ENCODE measurements around the gene P2RX7.
"Not testable (repeated sequence)": the region's sequence is repeated elsewhere in the genome, so short reads cannot be mapped to it uniquely, and the experiment has no call there.

The P2RX7 gene

GRCh38 chr12:121212875-121213274, 80.2 kb downstream of the P2RX7 start:
- no peak for DNase-seq

DNA sequence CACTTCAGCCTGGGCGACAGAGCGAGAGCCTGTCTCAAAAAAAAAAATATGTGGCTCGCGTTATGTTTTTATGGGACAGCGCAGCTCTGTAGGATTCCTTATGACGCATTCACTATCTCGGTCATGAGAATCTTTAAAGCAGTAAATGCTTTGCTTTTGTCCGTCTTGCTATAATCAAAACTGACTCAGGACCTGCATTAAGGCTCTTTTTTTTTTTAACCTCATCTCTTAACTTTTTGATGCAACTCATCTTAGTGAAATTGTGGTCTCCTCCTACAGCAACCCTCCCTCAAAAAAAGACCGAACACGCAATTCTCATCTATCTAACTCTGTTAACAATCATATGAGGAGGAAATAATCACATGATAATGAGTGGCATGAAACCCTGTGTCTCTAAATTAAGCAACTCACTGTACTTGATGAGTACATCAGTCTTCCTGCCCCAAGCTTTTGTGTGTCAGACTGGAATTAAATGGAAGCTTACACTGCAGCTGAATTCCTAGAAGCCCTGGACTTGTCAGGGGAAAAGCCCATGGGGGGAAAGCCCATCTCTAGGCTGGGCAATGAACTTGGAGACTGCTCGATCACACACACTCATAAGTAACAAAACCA, 81.6 kb downstream of the P2RX7 start:
- no peak for DNase-seq

GRCh38 chr12:121214855-121215745, 82.4 kb downstream of the P2RX7 start:
- DNase-seq: no peak

- no peak for DNase-seq
Measured at GRCh38 chr12:121216102-121216501, 83.4 kb downstream of the P2RX7 start.

GRCh38 chr12:121217063-121217462, 84.4 kb downstream of the P2RX7 start:
- no peak for DNase-seq

DNA sequence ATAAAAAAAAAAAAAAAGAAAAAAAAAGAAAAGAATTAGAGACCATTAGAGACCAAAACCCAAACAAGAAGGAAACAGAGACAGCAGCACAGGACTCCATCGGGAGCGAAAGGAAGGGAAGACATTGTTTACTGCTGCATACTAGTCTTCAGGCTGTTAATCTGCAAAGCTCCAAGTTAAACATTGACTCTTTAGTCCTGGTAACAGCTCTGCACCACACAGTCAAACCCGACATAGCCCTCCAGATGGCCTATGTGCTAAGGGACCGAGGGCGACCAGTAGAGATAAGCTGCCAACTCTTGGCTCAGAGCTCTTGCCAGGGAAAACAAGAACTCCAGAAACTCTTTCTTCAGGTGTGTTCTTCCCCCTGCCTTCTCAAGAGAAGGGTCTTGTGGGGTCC, 85.1 kb downstream of the P2RX7 start:
- DNase-seq: no peak

DNA sequence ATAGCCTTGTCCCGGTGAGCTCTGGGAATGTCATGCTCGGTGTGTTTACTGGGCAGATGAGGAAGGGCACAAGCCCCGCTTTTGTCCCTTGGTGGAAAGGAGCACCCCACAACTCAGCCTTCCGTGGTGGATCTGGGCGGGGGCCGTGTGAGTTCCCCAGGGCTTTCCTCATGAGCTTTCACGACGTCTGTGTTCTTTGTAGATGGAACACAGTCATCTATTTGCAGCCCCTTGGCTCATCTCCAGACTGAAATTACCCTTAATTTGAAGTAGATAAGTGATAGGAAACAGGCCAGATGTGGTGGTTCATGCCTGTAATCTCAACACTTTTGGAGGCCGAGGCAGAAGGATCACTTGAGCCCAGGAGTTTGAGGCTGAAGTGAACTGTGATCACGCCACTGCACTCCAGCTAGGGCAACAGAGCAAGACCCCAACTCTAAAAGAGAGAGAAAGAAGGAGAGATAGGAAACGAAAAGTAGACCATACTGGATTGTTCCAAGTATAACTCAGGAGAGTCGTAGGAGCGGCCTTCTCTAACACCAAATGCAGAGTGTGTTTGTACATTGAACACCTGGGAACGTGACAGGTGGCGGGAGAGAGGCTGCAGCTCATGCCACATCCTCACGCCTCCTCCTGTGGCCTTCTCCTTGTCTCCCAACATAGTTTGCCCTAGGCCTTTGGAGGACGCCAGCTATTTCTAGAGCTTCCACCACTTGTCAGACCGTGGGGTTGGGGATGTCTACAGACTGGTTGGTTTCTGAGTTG, 86.1 kb downstream of the P2RX7 start:
- no peak for DNase-seq

DNA sequence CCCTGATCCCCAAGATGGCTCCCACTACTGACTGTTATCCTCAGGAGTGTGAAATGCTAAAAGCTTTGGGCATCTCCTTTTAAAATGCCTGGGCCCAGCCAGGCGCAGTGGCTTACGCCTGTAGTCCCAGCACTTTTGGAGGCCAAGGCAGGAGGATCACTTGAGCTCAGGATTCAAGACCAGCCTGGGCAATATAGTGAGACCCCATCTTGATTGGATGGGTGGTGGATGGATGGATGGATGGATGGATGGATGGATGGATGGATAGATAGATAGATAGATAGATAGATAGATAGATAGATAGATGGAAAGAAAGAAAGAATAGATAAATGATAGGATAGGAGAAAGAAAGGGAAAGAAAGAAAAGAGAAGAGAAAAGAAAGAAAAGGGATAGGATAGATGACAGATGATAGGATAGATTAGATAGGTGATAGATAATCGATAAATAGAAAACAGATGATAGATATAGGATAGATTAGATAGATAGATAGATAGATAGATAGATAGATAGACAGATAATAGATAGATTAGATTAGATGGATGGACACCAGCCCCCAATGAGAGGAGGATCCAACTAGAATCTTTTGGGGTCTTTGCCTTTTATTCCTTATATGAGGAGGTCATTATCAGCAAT, 86.8 kb downstream of the P2RX7 start:
- no peak for DNase-seq

GRCh38 chr12:121222847-121223246, 90.2 kb downstream of the P2RX7 start:
- DNase-seq: no peak

DNA sequence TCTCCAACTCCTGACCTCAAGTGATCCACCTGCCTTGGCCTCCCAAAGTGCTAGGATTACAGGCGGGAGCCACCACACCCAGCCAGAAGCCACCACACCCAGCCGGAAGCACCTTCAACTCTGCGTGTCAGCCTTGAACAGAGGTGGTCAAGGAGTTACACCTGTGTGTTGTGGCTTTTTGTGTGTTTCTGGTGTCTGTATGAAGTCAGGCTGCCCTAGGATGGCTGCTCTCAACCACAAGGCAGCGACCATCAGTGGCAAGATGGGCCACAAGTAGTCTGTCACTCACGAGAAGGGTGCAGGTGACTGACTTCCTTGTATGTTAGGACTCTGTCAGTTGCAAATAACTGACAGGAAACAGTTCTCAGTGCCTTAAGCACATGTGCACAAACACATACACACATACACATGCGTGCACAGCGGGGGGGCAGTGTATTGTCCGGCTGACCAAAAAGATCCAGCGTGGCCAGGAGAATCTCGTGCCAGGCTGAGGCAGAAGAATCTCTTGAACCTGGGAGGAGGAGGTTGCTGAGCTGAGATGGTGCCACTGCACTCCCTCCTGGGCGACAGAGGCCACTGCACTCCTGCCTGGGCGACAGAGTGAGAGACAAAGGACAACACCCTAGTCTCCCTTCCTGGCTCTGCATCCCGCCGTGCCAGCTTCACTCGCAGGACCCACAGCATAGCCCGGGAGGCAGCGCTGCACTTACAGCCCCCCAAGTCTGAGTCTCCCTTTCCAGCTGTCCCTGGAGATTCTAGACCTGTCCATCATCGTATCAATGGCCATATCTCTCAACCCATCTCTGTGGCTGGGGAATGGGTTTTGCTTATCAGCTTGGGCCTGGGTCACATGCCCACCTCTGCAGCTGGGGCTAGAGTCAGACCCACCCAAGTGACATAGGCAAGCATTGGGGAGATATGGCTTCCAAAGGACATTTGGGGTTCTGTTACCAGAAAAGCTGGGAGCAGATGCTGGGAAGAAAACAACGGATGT, 90.9 kb downstream of the P2RX7 start:
- DNase-seq: no peak

- DNase-seq: no peak
Measured at GRCh38 chr12:121224591-121224990, 91.9 kb downstream of the P2RX7 start.

- DNase-seq: no peak
Measured at GRCh38 chr12:121226399-121226798, 93.7 kb downstream of the P2RX7 start.

DNA sequence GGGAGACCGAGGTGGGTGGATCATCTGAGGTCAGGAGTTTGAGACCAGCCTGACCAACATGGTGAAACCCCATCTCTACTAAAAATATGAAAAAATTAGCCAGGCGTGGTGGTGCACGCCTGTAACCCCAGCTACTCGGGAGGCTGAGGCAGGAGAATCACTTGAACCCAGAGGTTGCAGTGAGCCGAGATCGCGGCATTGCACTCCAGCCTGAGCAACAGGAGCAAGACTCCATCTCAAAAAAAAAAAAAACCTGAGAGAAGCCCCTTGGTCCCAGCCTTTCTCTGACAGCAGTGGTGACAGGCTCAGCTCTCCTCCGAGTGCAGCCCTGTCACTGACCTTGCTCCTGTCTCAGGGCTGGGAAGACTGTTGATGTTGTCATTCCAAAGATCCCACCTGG, 94.2 kb downstream of the P2RX7 start:
- DNase-seq: not testable (repeated sequence)

DNA sequence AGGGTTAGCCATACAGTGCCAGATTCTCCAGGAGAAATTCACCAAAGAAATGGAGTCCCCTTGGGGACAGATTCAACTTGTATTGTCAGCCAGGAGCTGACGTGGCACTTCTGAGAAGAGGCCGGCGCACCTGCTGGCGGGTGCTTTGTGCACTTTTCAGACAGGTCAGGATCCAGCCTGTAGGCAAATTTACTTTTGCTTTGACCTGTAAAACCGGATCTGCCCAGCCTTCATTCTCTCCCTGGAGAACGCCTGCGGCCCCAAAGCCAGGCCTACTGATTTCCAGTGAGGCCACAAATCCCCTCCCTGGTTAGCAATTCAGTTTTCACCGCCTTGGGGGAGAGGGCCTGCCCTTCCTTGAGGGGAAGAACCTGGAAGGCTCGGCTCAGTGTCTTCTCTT, 94.6 kb downstream of the P2RX7 start:
- DNase-seq: peak; percentile 79

DNA sequence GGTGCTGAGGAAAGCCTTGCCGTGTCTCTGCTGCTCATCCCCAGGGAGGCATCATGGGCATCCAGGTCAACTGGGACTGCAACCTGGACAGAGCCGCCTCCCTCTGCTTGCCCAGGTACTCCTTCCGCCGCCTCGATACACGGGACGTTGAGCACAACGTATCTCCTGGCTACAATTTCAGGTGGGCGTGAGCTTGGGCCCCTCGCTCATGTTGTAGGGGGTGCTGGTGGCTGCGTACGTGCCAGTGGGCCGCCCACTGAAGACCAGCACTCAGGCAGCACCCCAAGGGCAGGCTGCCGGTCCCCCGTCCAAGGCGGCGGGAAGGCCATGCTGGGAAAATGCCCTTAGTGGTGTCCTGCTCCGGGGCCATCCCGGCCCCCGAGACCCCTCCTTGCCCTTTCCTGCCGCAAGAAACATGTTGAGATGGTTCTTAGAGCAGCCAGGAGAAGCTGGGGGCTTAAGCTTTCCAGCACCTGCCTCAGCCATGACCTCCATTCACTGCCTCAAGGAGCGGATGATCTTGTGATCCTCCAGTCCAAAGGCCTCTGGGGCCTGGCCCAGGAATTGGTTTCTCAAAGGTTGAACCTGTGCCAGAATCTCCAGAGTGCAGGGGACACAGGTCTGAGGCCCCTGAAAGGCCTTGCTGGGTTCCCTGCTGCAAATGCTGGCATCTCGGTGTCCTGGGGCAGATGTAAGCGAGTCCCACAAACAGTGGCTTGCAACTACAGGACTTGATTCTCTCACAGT, 96.4 kb downstream of the P2RX7 start:
- DNase-seq: no peak

- DNase-seq: not testable (repeated sequence)
Measured at GRCh38 chr12:121229826-121230537, 97.3 kb downstream of the P2RX7 start.

DNA sequence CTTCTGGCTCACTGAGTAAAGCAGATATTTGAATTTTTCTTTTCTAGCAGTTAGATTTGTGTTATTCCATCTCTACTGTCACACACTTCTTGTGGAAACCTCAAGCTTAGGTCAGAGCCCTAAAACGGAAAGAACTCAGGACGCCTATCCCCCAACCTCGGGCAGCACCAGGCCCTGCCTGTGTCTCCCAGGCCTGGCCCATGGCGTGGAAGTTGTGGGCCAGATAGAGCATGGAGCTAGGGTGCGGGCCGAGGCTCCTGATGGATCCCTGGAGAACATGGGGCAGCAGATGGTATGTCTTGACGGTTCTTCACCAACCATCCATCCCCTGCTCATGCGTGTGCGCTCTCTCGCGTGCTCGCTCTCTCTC, 97.8 kb downstream of the P2RX7 start:
- no peak for DNase-seq

DNA sequence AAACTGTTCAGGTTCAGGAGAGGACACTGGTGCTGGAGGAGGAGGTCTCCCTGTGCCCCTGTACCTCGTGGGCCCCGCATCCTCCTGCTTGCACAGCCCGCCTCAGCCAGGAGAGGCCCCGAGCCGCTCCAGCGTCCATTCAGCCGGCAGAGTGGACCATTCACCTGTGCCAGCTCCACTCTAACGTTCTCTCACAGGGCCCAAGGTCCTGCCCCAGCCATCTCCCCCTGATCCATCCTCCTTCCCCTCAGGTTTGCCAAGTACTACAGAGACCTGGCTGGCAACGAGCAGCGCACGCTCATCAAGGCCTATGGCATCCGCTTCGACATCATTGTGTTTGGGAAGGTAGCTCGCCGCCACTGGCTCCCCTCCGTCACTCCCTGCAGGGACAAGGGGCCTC, 99.5 kb downstream of the P2RX7 start:
- no peak for DNase-seq

GRCh38 chr12:121232977-121233627, 100.4 kb downstream of the P2RX7 start:
- no peak for DNase-seq

GRCh38 chr12:121233628-121234020, 100.9 kb downstream of the P2RX7 start:
- DNase-seq: no peak
